ENCODE results near the gene LRG1. TPM values are rescaled to one million over a fixed set of nuclear protein-coding genes. Genes with fewer than 3 reads are reported as not detected.
"Not testable (repeated sequence)": the region's sequence is repeated elsewhere in the genome, so short reads cannot be mapped to it uniquely, and the experiment has no call there.

Gene LRG1
- total and polyA plus RNA-seq, 9 donors: 0.18 to 0.92 (median 0.59) TPM

- WGBS (ENCODE audit: insufficient coverage): 28% methylated on average over 16 of the region's 19 CpGs
- Histone ChIP-seq H3K4me3 (ENCODE audit: low read length) (no peak overlapping the region), H3K36me3 (ENCODE audit: control insufficient read depth, insufficient read depth, low read length) (peaks cover 3% of the 10 kb centered on the region), H3K27me3 (ENCODE audit: control insufficient read depth, insufficient read depth, low read length) (peaks cover 14% of the 10 kb centered on the region), H3K4me1 (ENCODE audit: control insufficient read depth, insufficient read depth, low read length) (peaks cover 35% of the 10 kb centered on the region), H3K9me3 (replicated peaks; ENCODE audit: control insufficient read depth, low read depth, low read length) (no peaks in the 10 kb centered on the region), H3K27ac (ENCODE audit: low read length) (peak overlapping the region; percentile 88)
- peak; percentile 89 for DNase-seq
Measured at GRCh38 chr19:4575267-4576015, 35.6 kb upstream of the LRG1 start.

GRCh38 chr19:4573682-4574081, 33.8 kb upstream of the LRG1 start:
- DNase-seq: no peak
- H3K36me3 ChIP-seq (ENCODE audit: control insufficient read depth, insufficient read depth, low read length): peaks cover 3% of the 10 kb centered on the region
- 74% methylated on average over 6 of the region's 6 CpGs for WGBS (ENCODE audit: insufficient coverage)
- H3K27ac ChIP-seq (ENCODE audit: low read length): no peak overlapping the region
- H3K4me3 ChIP-seq (ENCODE audit: low read length): no peak overlapping the region
- no peaks in the 10 kb centered on the region for H3K9me3 ChIP-seq (replicated peaks; ENCODE audit: control insufficient read depth, low read depth, low read length)
- no peaks in the 10 kb centered on the region for H3K27me3 ChIP-seq (ENCODE audit: control insufficient read depth, insufficient read depth, low read length)
- H3K4me1 ChIP-seq (ENCODE audit: control insufficient read depth, insufficient read depth, low read length): peaks cover 33% of the 10 kb centered on the region

- H3K4me3 ChIP-seq (ENCODE audit: low read length): no peak overlapping the region
- no peaks in the 10 kb centered on the region for H3K9me3 ChIP-seq (replicated peaks; ENCODE audit: control insufficient read depth, low read depth, low read length)
- H3K27ac ChIP-seq (ENCODE audit: low read length): peak overlapping the region; percentile 37
- H3K4me1 ChIP-seq (ENCODE audit: control insufficient read depth, insufficient read depth, low read length): peaks cover 47% of the 10 kb centered on the region
- peak; percentile 88 for DNase-seq
- no peaks in the 10 kb centered on the region for H3K36me3 ChIP-seq (ENCODE audit: control insufficient read depth, insufficient read depth, low read length)
- WGBS (ENCODE audit: insufficient coverage): 23% methylated on average over 18 of the region's 22 CpGs
- H3K27me3 ChIP-seq (ENCODE audit: control insufficient read depth, insufficient read depth, low read length): no peaks in the 10 kb centered on the region
Measured at GRCh38 chr19:4571305-4571917, 31.6 kb upstream of the LRG1 start.

GRCh38 chr19:4570916-4571304, 31.1 kb upstream of the LRG1 start:
- Histone ChIP-seq H3K4me1 (ENCODE audit: control insufficient read depth, insufficient read depth, low read length) (peaks cover 51% of the 10 kb centered on the region), H3K9me3 (replicated peaks; ENCODE audit: control insufficient read depth, low read depth, low read length) (no peaks in the 10 kb centered on the region), H3K27me3 (ENCODE audit: control insufficient read depth, insufficient read depth, low read length) (no peaks in the 10 kb centered on the region), H3K4me3 (ENCODE audit: low read length) (no peak overlapping the region), H3K36me3 (ENCODE audit: control insufficient read depth, insufficient read depth, low read length) (no peaks in the 10 kb centered on the region), H3K27ac (ENCODE audit: low read length) (no peak overlapping the region)
- 73% methylated on average over 4 of the region's 5 CpGs for WGBS (ENCODE audit: insufficient coverage)
- no peak for DNase-seq

GRCh38 chr19:4570402-4570801, 30.6 kb upstream of the LRG1 start:
- Histone ChIP-seq H3K4me1 (ENCODE audit: control insufficient read depth, insufficient read depth, low read length) (peaks cover 48% of the 10 kb centered on the region), H3K9me3 (replicated peaks; ENCODE audit: control insufficient read depth, low read depth, low read length) (no peaks in the 10 kb centered on the region), H3K27me3 (ENCODE audit: control insufficient read depth, insufficient read depth, low read length) (no peaks in the 10 kb centered on the region), H3K4me3 (ENCODE audit: low read length) (no peak overlapping the region), H3K36me3 (ENCODE audit: control insufficient read depth, insufficient read depth, low read length) (no peaks in the 10 kb centered on the region), H3K27ac (ENCODE audit: low read length) (no peak overlapping the region)
- 89% methylated on average over 6 of the region's 11 CpGs for WGBS (ENCODE audit: insufficient coverage)
- DNase-seq: no peak

- H3K27ac ChIP-seq (ENCODE audit: low read length): no peak overlapping the region
- no peak overlapping the region for H3K4me3 ChIP-seq (ENCODE audit: low read length)
- H3K36me3 ChIP-seq (ENCODE audit: control insufficient read depth, insufficient read depth, low read length): no peaks in the 10 kb centered on the region
- H3K27me3 ChIP-seq (ENCODE audit: control insufficient read depth, insufficient read depth, low read length): no peaks in the 10 kb centered on the region
- peaks cover 47% of the 10 kb centered on the region for H3K4me1 ChIP-seq (ENCODE audit: control insufficient read depth, insufficient read depth, low read length)
- H3K9me3 ChIP-seq (replicated peaks; ENCODE audit: control insufficient read depth, low read depth, low read length): no peaks in the 10 kb centered on the region
- peak; percentile 13 for DNase-seq
- WGBS (ENCODE audit: insufficient coverage): 56% methylated on average over 4 of the region's 7 CpGs
Measured at GRCh38 chr19:4568886-4569285, 29.1 kb upstream of the LRG1 start.

- Histone ChIP-seq H3K27ac (ENCODE audit: low read length) (no peak overlapping the region), H3K36me3 (ENCODE audit: control insufficient read depth, insufficient read depth, low read length) (no peaks in the 10 kb centered on the region), H3K9me3 (replicated peaks; ENCODE audit: control insufficient read depth, low read depth, low read length) (no peaks in the 10 kb centered on the region), H3K4me1 (ENCODE audit: control insufficient read depth, insufficient read depth, low read length) (peaks cover 47% of the 10 kb centered on the region), H3K27me3 (ENCODE audit: control insufficient read depth, insufficient read depth, low read length) (no peaks in the 10 kb centered on the region), H3K4me3 (ENCODE audit: low read length) (no peak overlapping the region)
- peak; percentile 64 for DNase-seq
- WGBS (ENCODE audit: insufficient coverage): 36% methylated on average over 13 of the region's 14 CpGs
Measured at GRCh38 chr19:4567584-4568071, 27.8 kb upstream of the LRG1 start.

- 60% methylated on average over 22 of the region's 35 CpGs for WGBS (ENCODE audit: insufficient coverage)
- H3K4me1 ChIP-seq (ENCODE audit: control insufficient read depth, insufficient read depth, low read length): peaks cover 43% of the 10 kb centered on the region
Measured at GRCh38 chr19:4566402-4567051, 26.7 kb upstream of the LRG1 start.

GRCh38 chr19:4563562-4563961, 23.7 kb upstream of the LRG1 start:
- peaks cover 28% of the 10 kb centered on the region for H3K4me1 ChIP-seq (ENCODE audit: control insufficient read depth, insufficient read depth, low read length)
- not testable (repeated sequence) for H3K36me3 ChIP-seq (ENCODE audit: control insufficient read depth, insufficient read depth, low read length); H3K27ac ChIP-seq (ENCODE audit: low read length); H3K27me3 ChIP-seq (ENCODE audit: control insufficient read depth, insufficient read depth, low read length); H3K4me3 ChIP-seq (ENCODE audit: low read length); H3K9me3 ChIP-seq (replicated peaks; ENCODE audit: control insufficient read depth, low read depth, low read length); DNase-seq
- WGBS (ENCODE audit: insufficient coverage): 76% methylated on average over 2 of the region's 5 CpGs

More at GRCh38 chr19:4566402-4567051, 26.7 kb upstream of the LRG1 start:
- peak; percentile 61 for DNase-seq
- Histone ChIP-seq H3K27ac (ENCODE audit: low read length) (no peak overlapping the region), H3K27me3 (ENCODE audit: control insufficient read depth, insufficient read depth, low read length) (no peaks in the 10 kb centered on the region), H3K9me3 (replicated peaks; ENCODE audit: control insufficient read depth, low read depth, low read length) (no peaks in the 10 kb centered on the region), H3K36me3 (ENCODE audit: control insufficient read depth, insufficient read depth, low read length) (no peaks in the 10 kb centered on the region), H3K4me3 (ENCODE audit: low read length) (no peak overlapping the region)

GRCh38 chr19:4562085-4562484, 22.2 kb upstream of the LRG1 start:
- H3K27ac ChIP-seq (ENCODE audit: low read length): not testable (repeated sequence)
- 63% methylated on average over 3 of the region's 7 CpGs for WGBS (ENCODE audit: insufficient coverage)

More at GRCh38 chr19:4562085-4562484, 22.2 kb upstream of the LRG1 start:
- DNase-seq; H3K9me3 ChIP-seq (replicated peaks; ENCODE audit: control insufficient read depth, low read depth, low read length); H3K4me3 ChIP-seq (ENCODE audit: low read length); H3K27me3 ChIP-seq (ENCODE audit: control insufficient read depth, insufficient read depth, low read length); H3K36me3 ChIP-seq (ENCODE audit: control insufficient read depth, insufficient read depth, low read length): not testable (repeated sequence)
- peaks cover 27% of the 10 kb centered on the region for H3K4me1 ChIP-seq (ENCODE audit: control insufficient read depth, insufficient read depth, low read length)
